HL-60 (cell line): ENCODE measurements around the gene TOP3B.

ENCODE experiments used
- GABPA ChIP-seq: IDR thresholded peaks from 2 replicates; pipeline ENCODE4 v1.6.1; 2012; ENCODE audit warnings: low read depth
- POLR2AphosphoS5 ChIP-seq: IDR thresholded peaks from 2 replicates; pipeline ENCODE4 v1.6.1; 2012; ENCODE audit warnings: low read depth
- TF ChIP-seq, protein P1 (sequence below): IDR thresholded peaks from one replicate; pipeline ENCODE4 v1.5.1; 2011; ENCODE audit warnings: low read length, control low read depth, inconsistent platforms; ENCODE audit not compliant: insufficient read depth

DNA sequence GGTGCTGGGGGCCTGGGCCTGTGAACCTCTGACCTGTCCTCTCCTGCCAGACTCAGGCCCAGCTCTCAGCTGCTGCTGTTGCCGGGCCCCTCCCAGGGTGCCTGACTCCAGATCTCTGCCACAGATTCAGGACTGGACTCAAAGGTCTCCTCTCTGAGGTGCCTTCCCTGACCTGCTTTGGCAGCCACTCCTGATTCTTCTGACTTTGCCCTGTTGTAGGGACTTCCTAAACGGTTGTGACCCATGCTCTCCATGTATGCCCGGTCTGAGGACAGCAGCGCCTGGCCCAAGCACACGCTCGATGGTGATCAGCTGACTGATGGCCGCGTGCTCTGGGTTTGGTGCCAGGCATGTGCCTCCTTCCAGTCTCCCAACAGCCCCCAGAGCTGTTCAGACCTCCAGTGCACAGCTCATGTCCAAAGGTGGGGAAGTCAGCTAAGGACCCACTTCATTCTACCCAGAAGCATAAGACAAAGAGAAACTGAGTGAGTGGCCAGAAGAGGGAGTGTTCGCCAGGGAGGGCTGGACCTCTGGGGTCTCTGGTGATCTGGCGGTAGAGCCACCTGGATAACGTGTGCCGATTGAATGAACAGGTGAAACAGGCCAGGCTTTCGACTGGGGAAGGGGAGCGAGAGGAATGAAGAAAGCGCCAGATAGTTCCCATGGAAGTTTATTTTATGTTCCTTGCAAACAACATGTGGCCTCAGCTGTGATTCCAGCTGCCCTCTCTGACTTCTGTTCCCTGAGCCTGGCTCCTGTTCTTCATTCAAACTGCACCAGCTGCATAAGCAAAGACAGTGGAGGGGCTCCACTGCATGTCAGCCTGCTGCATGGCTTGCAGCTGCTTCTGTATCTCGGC lies 8.1 kb upstream of the TOP3B start:
- TF ChIP-seq, protein P1, sequence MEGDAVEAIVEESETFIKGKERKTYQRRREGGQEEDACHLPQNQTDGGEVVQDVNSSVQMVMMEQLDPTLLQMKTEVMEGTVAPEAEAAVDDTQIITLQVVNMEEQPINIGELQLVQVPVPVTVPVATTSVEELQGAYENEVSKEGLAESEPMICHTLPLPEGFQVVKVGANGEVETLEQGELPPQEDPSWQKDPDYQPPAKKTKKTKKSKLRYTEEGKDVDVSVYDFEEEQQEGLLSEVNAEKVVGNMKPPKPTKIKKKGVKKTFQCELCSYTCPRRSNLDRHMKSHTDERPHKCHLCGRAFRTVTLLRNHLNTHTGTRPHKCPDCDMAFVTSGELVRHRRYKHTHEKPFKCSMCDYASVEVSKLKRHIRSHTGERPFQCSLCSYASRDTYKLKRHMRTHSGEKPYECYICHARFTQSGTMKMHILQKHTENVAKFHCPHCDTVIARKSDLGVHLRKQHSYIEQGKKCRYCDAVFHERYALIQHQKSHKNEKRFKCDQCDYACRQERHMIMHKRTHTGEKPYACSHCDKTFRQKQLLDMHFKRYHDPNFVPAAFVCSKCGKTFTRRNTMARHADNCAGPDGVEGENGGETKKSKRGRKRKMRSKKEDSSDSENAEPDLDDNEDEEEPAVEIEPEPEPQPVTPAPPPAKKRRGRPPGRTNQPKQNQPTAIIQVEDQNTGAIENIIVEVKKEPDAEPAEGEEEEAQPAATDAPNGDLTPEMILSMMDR = no peak
- no peak for TF ChIP-seq GABPA
- no peak for TF ChIP-seq POLR2AphosphoS5
